IMR-90 (cell line): ENCODE data around the gene FAM89A. TPM values are rescaled to one million over a fixed set of nuclear protein-coding genes. Genes with fewer than 3 reads are reported as not detected.

ENCODE experiments used
- ATAC-seq: fragments of 200-7000 bp; cut with Tn5 transposase; 2 replicates; pipeline ENCODE4 v1.9.1; 2020; ENCODE audit warnings: low read depth, mild to moderate bottlenecking, moderate library complexity
- BruUV-seq: library from RNA; stranded (reverse); fragments of 400-500 nt; replicated peaks from 2 replicates; lab custom pipeline; 2021; lab: Mats Ljungman, UMichigan
- CTCF ChIA-PET: fragments of 300-600 bp; formaldehyde crosslinking; extraction: SDS; loops from one replicate; lab custom pipeline; 2021; ENCODE audit warnings: antibody characterized with exemption; lab: Yijun Ruan, JAX
- POLR2A ChIA-PET: fragments of 300-600 bp; sonication (Branson Sonifier 250); formaldehyde crosslinking; loops from one replicate; lab custom pipeline; 2022; ENCODE audit warnings: antibody characterized with exemption; ENCODE audit not compliant: unreplicated experiment; lab: Charles Lee
- DNase-seq: peaks from one replicate; pipeline ENCODE4 v3.0.0; 2013
- H2AFZ ChIP-seq: replicated peaks from 2 replicates; pipeline ENCODE3; 2013; ENCODE audit warnings: low read length, mild to moderate bottlenecking; ENCODE audit not compliant: poor library complexity
- H2AK5ac ChIP-seq: 2 replicates; pipeline ENCODE4 v1.6.1; 2013; ENCODE audit warnings: low read depth, low read length, inconsistent platforms
- H2AK9ac ChIP-seq: replicated peaks from 2 replicates; pipeline ENCODE3; 2013; ENCODE audit warnings: mild to moderate bottlenecking, low read depth, low read length, moderate library complexity; ENCODE audit not compliant: poor library complexity
- H2BK120ac ChIP-seq: 2 replicates; pipeline ENCODE4 v1.6.1; 2013; ENCODE audit warnings: low read depth, low read length, inconsistent platforms
- H2BK15ac ChIP-seq: 3 replicates; pipeline ENCODE4 v1.6.1; 2013; ENCODE audit warnings: low read depth, low read length, inconsistent platforms
- H2BK20ac ChIP-seq: 2 replicates; pipeline ENCODE4 v1.6.1; 2013; ENCODE audit warnings: low read depth, mild to moderate bottlenecking, inconsistent platforms, low read length, moderate library complexity
- H2BK5ac ChIP-seq: 2 replicates; pipeline ENCODE4 v1.6.1; 2013; ENCODE audit warnings: mild to moderate bottlenecking, low read depth, low read length, inconsistent platforms; ENCODE audit not compliant: poor library complexity, severe bottlenecking
- H3K14ac ChIP-seq: replicated peaks from 2 replicates; pipeline ENCODE4 v1.6.1; 2013; ENCODE audit warnings: low read depth, low read length, inconsistent platforms
- H3K18ac ChIP-seq: 2 replicates; pipeline ENCODE4 v1.6.1; 2013; ENCODE audit warnings: low read depth, low read length, control low read depth
- H3K23ac ChIP-seq: 2 replicates; pipeline ENCODE4 v1.6.1; 2013; ENCODE audit warnings: low read depth, low read length, inconsistent platforms
- H3K27ac ChIP-seq: 2 replicates; pipeline ENCODE4 v1.5.1; 2013; ENCODE audit warnings: mild to moderate bottlenecking, control low read depth, low read length; ENCODE audit not compliant: insufficient read depth
- H3K27me3 ChIP-seq: 2 replicates; pipeline ENCODE4 v1.6.1; 2013; ENCODE audit warnings: low read length; ENCODE audit not compliant: control insufficient read depth, insufficient read depth
- H3K36me3 ChIP-seq: 2 replicates; pipeline ENCODE4 v1.6.1; 2013; ENCODE audit warnings: low read length, mixed read lengths; ENCODE audit not compliant: control insufficient read depth, insufficient read depth
- H3K4ac ChIP-seq: 2 replicates; pipeline ENCODE4 v1.6.1; 2013; ENCODE audit warnings: low read depth, low read length, inconsistent platforms
- H3K4me1 ChIP-seq: 2 replicates; pipeline ENCODE4 v1.6.1; 2013; ENCODE audit warnings: low read length, mixed read lengths; ENCODE audit not compliant: control insufficient read depth, insufficient read depth
- H3K4me2 ChIP-seq: 2 replicates; pipeline ENCODE4 v1.6.1; 2013; ENCODE audit warnings: low read depth, mild to moderate bottlenecking, control low read depth, low read length, moderate library complexity
- H3K4me3 ChIP-seq: 2 replicates; pipeline ENCODE4 v1.5.1; 2013; ENCODE audit warnings: low read depth, mild to moderate bottlenecking, control low read depth, low read length, moderate library complexity; ENCODE audit not compliant: insufficient read depth
- H3K56ac ChIP-seq: 2 replicates; pipeline ENCODE4 v1.6.1; 2013; ENCODE audit warnings: low read length, inconsistent platforms; ENCODE audit not compliant: insufficient read depth; ENCODE audit errors: extremely low read depth
- H3K79me1 ChIP-seq, 2 experiments: 2 replicates each; pipeline ENCODE4 v1.6.1; 2013; ENCODE audit warnings: low read length in 2 of 2, inconsistent platforms in 1 of 2, low read depth in 1 of 2
- H3K9ac ChIP-seq: 2 replicates; pipeline ENCODE4 v1.6.1; 2013; ENCODE audit warnings: low read depth, low read length, control low read depth
- H3K9me1 ChIP-seq: 2 replicates; pipeline ENCODE4 v1.6.1; 2013; ENCODE audit warnings: low read length, inconsistent platforms; ENCODE audit not compliant: insufficient read depth
- H3K9me3 ChIP-seq: 2 replicates; pipeline ENCODE4 v1.6.1; 2013; ENCODE audit warnings: low read length; ENCODE audit not compliant: control insufficient read depth, insufficient read depth
- H4K20me1 ChIP-seq: 2 replicates; pipeline ENCODE4 v1.6.1; 2013; ENCODE audit warnings: low read length, inconsistent platforms; ENCODE audit not compliant: insufficient read depth
- H4K5ac ChIP-seq: 2 replicates; pipeline ENCODE4 v1.6.1; 2013; ENCODE audit warnings: mild to moderate bottlenecking, low read depth, low read length, control low read depth
- H4K8ac ChIP-seq, 2 experiments: 2 replicates each; pipeline ENCODE4 v1.6.1; 2013; ENCODE audit warnings: low read depth in 2 of 2, low read length in 2 of 2, control low read depth in 1 of 2, inconsistent platforms in 1 of 2
- H4K91ac ChIP-seq: 2 replicates; pipeline ENCODE4 v1.6.1; 2013; ENCODE audit warnings: low read depth, low read length, inconsistent platforms; ENCODE audit not compliant: insufficient read depth
- CHD1 ChIP-seq: IDR thresholded peaks from 2 replicates; pipeline ENCODE4 v1.6.1; 2012; ENCODE audit warnings: low read depth, low read length, improper control_type of control experiment
- FOS ChIP-seq: fragments of 150-350 bp; IDR thresholded peaks from 2 replicates; pipeline ENCODE4 v1.6.1; 2016; ENCODE audit warnings: low read depth, low read length
- MXI1 ChIP-seq: IDR thresholded peaks from 2 replicates; pipeline ENCODE4 v1.6.1; 2012; ENCODE audit warnings: low read depth, mild to moderate bottlenecking, low read length, moderate library complexity, borderline replicate concordance
- RAD21 ChIP-seq: IDR thresholded peaks from 2 replicates; pipeline ENCODE4 v1.6.1; 2012; ENCODE audit warnings: low read length, improper control_type of control experiment
- SMC3 ChIP-seq: fragments of 150-350 bp; IDR thresholded peaks from 2 replicates; pipeline ENCODE4 v1.6.1; 2016; ENCODE audit warnings: low read depth, mild to moderate bottlenecking, antibody characterized with exemption, low read length, moderate library complexity
- WGBS, 2 experiments: methylation state at CpG; one replicate each; pipeline versions ENCODE4 v1.1.5 to v1.1.7; 2013; ENCODE audit warnings: missing lambda C conversion rate in 2 of 2; ENCODE audit not compliant: insufficient read length in 1 of 2; ENCODE audit errors: extremely low coverage in 2 of 2; 5-methylcytosine and 5-hydroxymethylcytosine counted together
- dilution Hi-C: fragments of 300-500 bp; cut with HindIII; formaldehyde crosslinking; loops from one replicate; pipeline ENCODE4 v1.14.3; 2018; ENCODE audit warnings: low sequenced_read_pairs; ENCODE audit not compliant: unreplicated experiment
- in situ Hi-C: fragments of 300-500 bp; cut with MboI; formaldehyde crosslinking; loops from 3 replicates; pipeline ENCODE4 v1.14.3; 2019; ENCODE audit warnings: low sequenced_read_pairs, inconsistent platforms, mixed read lengths
- intact Hi-C: fragments of 100-400 bp; cut with micrococcal nuclease; formaldehyde crosslinking; loops from 2 replicates; pipeline ENCODE4 v1.10.0; 2022
- polyA plus RNA-seq, 3 experiments: library from polyadenylated mRNA; depleted of rRNA; stranded (reverse); fragments of >200 nt; gene quantifications; 2 replicates each; pipeline ENCODE4 v1.2.3, GENCODE V29; 2012; ENCODE audit warnings: low replicate concordance in 1 of 3
- total RNA-seq: library from RNA; depleted of rRNA; stranded (reverse); fragments of >200 nt; gene quantifications from 2 replicates; pipeline ENCODE4 v1.2.3, GENCODE V29; 2012
- TF ChIP-seq, protein P1 (sequence below): fragments of 150-350 bp; IDR thresholded peaks from 2 replicates; pipeline ENCODE4 v1.6.1; 2017; ENCODE audit warnings: mild to moderate bottlenecking, antibody characterized with exemption, low read length, low read depth
- TF ChIP-seq, protein P2 (sequence below): fragments of 150-350 bp; IDR thresholded peaks from 2 replicates; pipeline ENCODE4 v1.6.1; 2016; ENCODE audit warnings: low read depth, mild to moderate bottlenecking, low read length, moderate library complexity, borderline replicate concordance
- TF ChIP-seq, protein P3 (sequence below): conservative IDR thresholded peaks from 2 replicates; pipeline ENCODE4 v1.5.1; 2012; ENCODE audit warnings: mild to moderate bottlenecking, low read depth, low read length, improper control_type of control experiment

The FAM89A gene
- total and polyA plus RNA-seq, 2 of the 4 experiments (the other 2 are of a cell fraction) = 6.8 to 8.1 TPM

DNA sequence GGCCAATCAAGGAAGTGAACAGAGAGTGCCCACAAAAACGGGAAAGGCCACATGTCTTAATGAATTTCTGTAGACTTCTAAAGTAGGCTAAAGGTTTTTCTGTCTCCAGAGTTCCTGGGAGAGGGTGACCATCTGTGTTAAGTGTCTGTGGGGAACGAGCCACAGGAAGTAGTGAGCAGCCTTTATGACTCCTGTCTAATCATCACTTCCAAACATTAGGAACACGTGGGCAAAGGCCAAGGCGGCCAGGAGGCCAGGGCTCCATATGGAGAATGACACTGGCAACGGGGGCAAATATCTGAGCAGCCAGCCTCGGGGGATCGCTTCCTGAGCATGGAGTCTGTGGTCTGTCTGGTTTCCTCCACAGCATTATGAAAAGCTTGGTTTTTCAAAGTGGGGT lies 7.1 kb downstream of the FAM89A start:
- no peaks in the 10 kb centered on the region for H3K9me3 ChIP-seq
- no peak for DNase-seq
- no peak for ATAC-seq
- no peak overlapping the region for H3K18ac ChIP-seq
- CTCF ChIA-PET = no interaction called here
- no peak overlapping the region for H4K5ac ChIP-seq
- no peak overlapping the region for H3K56ac ChIP-seq
- no peak overlapping the region for H2BK120ac ChIP-seq
- H3K9me1 ChIP-seq = peaks cover 4% of the 10 kb centered on the region; the same call in 1 of the 2 replicates
- POLR2A ChIA-PET = no interaction called here
- dilution Hi-C loops (no loop called here), intact Hi-C loops (no loop called here), in situ Hi-C loops (no loop called here)
- no peak overlapping the region for H3K4ac ChIP-seq
- H2BK20ac ChIP-seq = no peak overlapping the region
- no peak overlapping the region for H2BK5ac ChIP-seq
- H3K4me3 ChIP-seq = no peak overlapping the region
- H3K27me3 ChIP-seq = no peaks in the 10 kb centered on the region
- peaks cover 4 to 6% of the 10 kb centered on the region in 2 experiments for H3K79me1 ChIP-seq
- no peak overlapping the region for H3K14ac ChIP-seq
- H3K9ac ChIP-seq = no peak overlapping the region
- no peak overlapping the region for H2BK15ac ChIP-seq
- no TSS peak for BruUV-seq
- no peak overlapping the region for H3K23ac ChIP-seq
- no peaks in the 10 kb centered on the region; the same call in 1 of the 2 replicates for H3K4me1 ChIP-seq
- TF ChIP-seq SMC3 (no peak), RAD21 (no peak), CHD1 (no peak), FOS (no peak), MXI1 (no peak)
- TF ChIP-seq, protein P1, sequence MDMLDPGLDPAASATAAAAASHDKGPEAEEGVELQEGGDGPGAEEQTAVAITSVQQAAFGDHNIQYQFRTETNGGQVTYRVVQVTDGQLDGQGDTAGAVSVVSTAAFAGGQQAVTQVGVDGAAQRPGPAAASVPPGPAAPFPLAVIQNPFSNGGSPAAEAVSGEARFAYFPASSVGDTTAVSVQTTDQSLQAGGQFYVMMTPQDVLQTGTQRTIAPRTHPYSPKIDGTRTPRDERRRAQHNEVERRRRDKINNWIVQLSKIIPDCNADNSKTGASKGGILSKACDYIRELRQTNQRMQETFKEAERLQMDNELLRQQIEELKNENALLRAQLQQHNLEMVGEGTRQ = no peak
- TF ChIP-seq, protein P2, sequence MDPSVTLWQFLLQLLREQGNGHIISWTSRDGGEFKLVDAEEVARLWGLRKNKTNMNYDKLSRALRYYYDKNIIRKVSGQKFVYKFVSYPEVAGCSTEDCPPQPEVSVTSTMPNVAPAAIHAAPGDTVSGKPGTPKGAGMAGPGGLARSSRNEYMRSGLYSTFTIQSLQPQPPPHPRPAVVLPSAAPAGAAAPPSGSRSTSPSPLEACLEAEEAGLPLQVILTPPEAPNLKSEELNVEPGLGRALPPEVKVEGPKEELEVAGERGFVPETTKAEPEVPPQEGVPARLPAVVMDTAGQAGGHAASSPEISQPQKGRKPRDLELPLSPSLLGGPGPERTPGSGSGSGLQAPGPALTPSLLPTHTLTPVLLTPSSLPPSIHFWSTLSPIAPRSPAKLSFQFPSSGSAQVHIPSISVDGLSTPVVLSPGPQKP = no peak
- TF ChIP-seq, protein P3, sequence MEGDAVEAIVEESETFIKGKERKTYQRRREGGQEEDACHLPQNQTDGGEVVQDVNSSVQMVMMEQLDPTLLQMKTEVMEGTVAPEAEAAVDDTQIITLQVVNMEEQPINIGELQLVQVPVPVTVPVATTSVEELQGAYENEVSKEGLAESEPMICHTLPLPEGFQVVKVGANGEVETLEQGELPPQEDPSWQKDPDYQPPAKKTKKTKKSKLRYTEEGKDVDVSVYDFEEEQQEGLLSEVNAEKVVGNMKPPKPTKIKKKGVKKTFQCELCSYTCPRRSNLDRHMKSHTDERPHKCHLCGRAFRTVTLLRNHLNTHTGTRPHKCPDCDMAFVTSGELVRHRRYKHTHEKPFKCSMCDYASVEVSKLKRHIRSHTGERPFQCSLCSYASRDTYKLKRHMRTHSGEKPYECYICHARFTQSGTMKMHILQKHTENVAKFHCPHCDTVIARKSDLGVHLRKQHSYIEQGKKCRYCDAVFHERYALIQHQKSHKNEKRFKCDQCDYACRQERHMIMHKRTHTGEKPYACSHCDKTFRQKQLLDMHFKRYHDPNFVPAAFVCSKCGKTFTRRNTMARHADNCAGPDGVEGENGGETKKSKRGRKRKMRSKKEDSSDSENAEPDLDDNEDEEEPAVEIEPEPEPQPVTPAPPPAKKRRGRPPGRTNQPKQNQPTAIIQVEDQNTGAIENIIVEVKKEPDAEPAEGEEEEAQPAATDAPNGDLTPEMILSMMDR = no peak
- H4K91ac ChIP-seq = no peak overlapping the region
- H2AK5ac ChIP-seq = no peak overlapping the region
- H2AK9ac ChIP-seq = no peak overlapping the region
- no peak overlapping the region for H4K8ac ChIP-seq
- no CpG with 5 or more reads among the region's 7 CpGs for WGBS, 2 experiments
- no peaks in the 10 kb centered on the region for H3K36me3 ChIP-seq
- no peak overlapping the region for H3K27ac ChIP-seq
- H4K20me1 ChIP-seq = no peaks in the 10 kb centered on the region; the same call in 1 of the 2 replicates
- H3K4me2 ChIP-seq = no peak overlapping the region
- no peak overlapping the region for H2AFZ ChIP-seq
